Thyroid gland (tissue), 4 donors: Measurements from ENCODE around the gene TSGA10. TPM values are rescaled to one million over a fixed set of nuclear protein-coding genes. Genes with fewer than 3 reads are reported as not detected.
"Not testable (repeated sequence)": the region's sequence is repeated elsewhere in the genome, so short reads cannot be mapped to it uniquely, and the experiment has no call there.

Experiments used
- DNase-seq, 2 donors: peaks; one replicate each; pipeline ENCODE4 v3.0.0-alpha.2; 2019
- H3K27ac ChIP-seq, 3 donors: fragments of 200-600 bp; sonication (generic); 1 replicate in 2 of 3; 2 replicates in 1 of 3; pipeline ENCODE4 v1.5.1; 2016 to 2019; ENCODE audit warnings: mild to moderate bottlenecking in 1 of 3, moderate library complexity in 1 of 3
- H3K27me3 ChIP-seq: fragments of 200-600 bp; sonication (generic); one replicate; pipeline ENCODE4 v1.5.1; 2019
- H3K36me3 ChIP-seq, 2 donors: fragments of 200-600 bp; sonication (generic); one replicate each; pipeline ENCODE4 v1.5.1; 2016 to 2019
- H3K4me1 ChIP-seq, 2 donors: fragments of 200-600 bp; sonication (generic); one replicate each; pipeline ENCODE4 v1.5.1; 2017 to 2019
- H3K4me3 ChIP-seq, 3 donors: fragments of 200-600 bp; sonication (generic); replicated peaks in 1 of 3; 1 replicate in 2 of 3; 2 replicates in 1 of 3; pipeline ENCODE4 v1.5.1; 2016; ENCODE audit warnings: mild to moderate bottlenecking in 1 of 3
- H3K9me3 ChIP-seq: fragments of 200-600 bp; sonication (generic); one replicate; pipeline ENCODE4 v1.5.1; 2017
- CTCF ChIP-seq, 6 experiments: fragments of 200-600 bp in 3 of 6; fragments of 450-650 bp in 3 of 6; sonication (generic) in 3 of 6; IDR thresholded peaks; one replicate each; pipeline ENCODE4 v1.5.1; 2016 to 2019; ENCODE audit warnings: antibody characterized with exemption in 6 of 6, mild to moderate bottlenecking in 2 of 6, inconsistent platforms in 1 of 6, moderate library complexity in 1 of 6
- POLR2A ChIP-seq, 2 donors: fragments of 450-650 bp; IDR thresholded peaks; one replicate each; pipeline ENCODE4 v1.6.1; 2017; ENCODE audit warnings: antibody characterized with exemption in 2 of 2, mild to moderate bottlenecking in 2 of 2, moderate library complexity in 1 of 2
- WGBS, 2 donors: methylation state at CpG; one replicate each; pipeline ENCODE4 v1.1.5; 2017; 5-methylcytosine and 5-hydroxymethylcytosine counted together
- intact Hi-C: fragments of 100-400 bp; cut with DNase I; formaldehyde crosslinking; loops from one replicate; pipeline ENCODE4 v1.15.1; 2023
- total RNA-seq, 4 donors: library from RNA; depleted of rRNA; stranded (reverse); fragments of >200 nt; gene quantifications; one replicate each; pipeline ENCODE4 v1.2.3, GENCODE V29; 2016

Gene TSGA10
- total RNA-seq, 4 donors from 2014 or later, result 16.5 to 35.0 (median 30.7) TPM

- Histone ChIP-seq H3K4me3 (no peak overlapping the region), H3K27ac (no peak overlapping the region), H3K36me3 (no peaks in the 10 kb centered on the region), H3K27me3 (no peaks in the 10 kb centered on the region), H3K4me1 (no peaks in the 10 kb centered on the region), H3K9me3 (no peaks in the 10 kb centered on the region)
- WGBS, 2 donors, result 68 to 70% methylated on average over 4 of the region's 4 CpGs
- no peak for DNase-seq
- TF ChIP-seq POLR2A (IDR thresholded peaks at IDR 0.05) (no peak), CTCF (IDR thresholded peaks at IDR 0.05) (no peak)
- intact Hi-C loops, result no loop called here
Observed at GRCh38 chr2:99027856-99028255, 126.9 kb downstream of the TSGA10 start.

- Histone ChIP-seq H3K9me3 (no peaks in the 10 kb centered on the region), H3K4me3 (no peak overlapping the region), H3K27ac (no peak overlapping the region), H3K27me3 (no peaks in the 10 kb centered on the region), H3K4me1 (no peaks in the 10 kb centered on the region), H3K36me3 (no peaks in the 10 kb centered on the region)
- WGBS, 2 donors, result 89 to 98% methylated on average over 9 to 10 of the region's 10 CpGs
- TF ChIP-seq POLR2A (IDR thresholded peaks at IDR 0.05), result no peak
- TF ChIP-seq CTCF (IDR thresholded peaks at IDR 0.05), result no peak
- intact Hi-C loops, result no loop called here
- no peak for DNase-seq
Observed at GRCh38 chr2:99000708-99001107, 154.0 kb downstream of the TSGA10 start.

GRCh38 chr2:98988695-98989094 lies 166.0 kb downstream of the TSGA10 start:
- DNase-seq, H3K27ac ChIP-seq, H3K27me3 ChIP-seq, H3K36me3 ChIP-seq, intact Hi-C loops, H3K9me3 ChIP-seq, H3K4me3 ChIP-seq, H3K4me1 ChIP-seq: not testable (repeated sequence)
- WGBS, 2 donors, result 97 to 98% methylated on average over 2 to 4 of the region's 28 CpGs

- Histone ChIP-seq H3K27me3 (no peaks in the 10 kb centered on the region), H3K27ac (no peak overlapping the region), H3K36me3 (no peaks in the 10 kb centered on the region), H3K9me3 (no peaks in the 10 kb centered on the region), H3K4me3 (no peak overlapping the region), H3K4me1 (no peaks in the 10 kb centered on the region)
- TF ChIP-seq POLR2A (IDR thresholded peaks at IDR 0.05), result no peak
- intact Hi-C loops, result no loop called here
- WGBS, 2 donors, result 82 to 83% methylated on average over 2 of the region's 2 CpGs
- no peak for DNase-seq
Observed at GRCh38 chr2:98985905-98986666, 168.7 kb downstream of the TSGA10 start.

GRCh38 chr2:98975611-98976010 lies 179.1 kb downstream of the TSGA10 start:
- TF ChIP-seq POLR2A (IDR thresholded peaks at IDR 0.05), result no peak
- no peak for TF ChIP-seq CTCF (IDR thresholded peaks at IDR 0.05)

GRCh38 chr2:98972582-98973167 lies 182.1 kb downstream of the TSGA10 start:
- no peaks in the 10 kb centered on the region for H3K9me3 ChIP-seq
- no peaks in the 10 kb centered on the region for H3K27me3 ChIP-seq
- no peak overlapping the region for H3K4me3 ChIP-seq
- H3K4me1 ChIP-seq, result no peaks in the 10 kb centered on the region
- 94 to 100% methylated on average over 1 of the region's 1 CpG for WGBS, 2 donors
- DNase-seq, result no peak
- intact Hi-C loops, result no loop called here
- no peaks in the 10 kb centered on the region for H3K36me3 ChIP-seq
- H3K27ac ChIP-seq, result no peak overlapping the region
- TF ChIP-seq POLR2A (IDR thresholded peaks at IDR 0.05) (no peak), CTCF (IDR thresholded peaks at IDR 0.05) (no peak)

More at GRCh38 chr2:98975611-98976010, 179.1 kb downstream of the TSGA10 start:
- 77 to 80% methylated on average over 2 of the region's 2 CpGs for WGBS, 2 donors
- DNase-seq, result no peak
- no peaks in the 10 kb centered on the region for H3K9me3 ChIP-seq
- intact Hi-C loops, result no loop called here
- H3K27me3 ChIP-seq, result no peaks in the 10 kb centered on the region
- H3K27ac ChIP-seq, result no peak overlapping the region
- H3K4me1 ChIP-seq, result no peaks in the 10 kb centered on the region
- H3K4me3 ChIP-seq, result no peak overlapping the region
- H3K36me3 ChIP-seq, result no peaks in the 10 kb centered on the region
